Endometrium (tissue), 2 donors: ENCODE data around the gene TEX48.

Source experiments
- FAIRE-seq: peaks from 2 replicates; lab custom pipeline; 2012; peaks lifted over from hg19 to GRCh38; lab: Jason Lieb, UNC
- donor health status: control.
- donor health status: control.

Gene TEX48

GRCh38 chr9:114666851-114667250 lies 15.1 kb downstream of the TEX48 start:
- no peak for FAIRE-seq

- no peak for FAIRE-seq
Observed at GRCh38 chr9:114666401-114666800, 15.6 kb downstream of the TEX48 start.

GRCh38 chr9:114664181-114664580 lies 17.8 kb downstream of the TEX48 start:
- FAIRE-seq: no peak

GRCh38 chr9:114662081-114662989 lies 19.7 kb downstream of the TEX48 start:
- FAIRE-seq: no peak

GRCh38 chr9:114657705-114658104 lies 24.3 kb downstream of the TEX48 start, which contains the start of gene TEX53:
Gene TEX53 (minus strand): TSS chr9:114657805. CDS start chr9:114657774, 31 bp downstream.
- no peak for FAIRE-seq

GRCh38 chr9:114656301-114656700 lies 25.7 kb downstream of the TEX48 start:
- no peak for FAIRE-seq

- FAIRE-seq: no peak
Observed at GRCh38 chr9:114655689-114656088, 26.3 kb downstream of the TEX48 start.

GRCh38 chr9:114653556-114654159 lies 28.3 kb downstream of the TEX48 start:
- FAIRE-seq: peak; percentile 12

GRCh38 chr9:114652776-114653555 lies 29.0 kb downstream of the TEX48 start:
- no peak for FAIRE-seq

GRCh38 chr9:114643896-114644295 lies 38.1 kb downstream of the TEX48 start:
- no peak for FAIRE-seq

GRCh38 chr9:114643001-114643400 lies 39.0 kb downstream of the TEX48 start:
- no peak for FAIRE-seq

GRCh38 chr9:114641967-114642366 lies 40.0 kb downstream of the TEX48 start:
- FAIRE-seq: no peak

GRCh38 chr9:114638404-114638803 lies 43.6 kb downstream of the TEX48 start:
- FAIRE-seq: no peak

- no peak for FAIRE-seq
Observed at GRCh38 chr9:114634387-114634786, 47.6 kb downstream of the TEX48 start.

- no peak for FAIRE-seq
Observed at GRCh38 chr9:114633438-114634089, 48.4 kb downstream of the TEX48 start.

- FAIRE-seq: no peak
Observed at GRCh38 chr9:114631166-114631565, 50.8 kb downstream of the TEX48 start.

GRCh38 chr9:114629563-114630090 lies 52.4 kb downstream of the TEX48 start:
- no peak for FAIRE-seq

- FAIRE-seq: no peak
Observed at GRCh38 chr9:114627553-114627952, 54.4 kb downstream of the TEX48 start.

- no peak for FAIRE-seq
Observed at GRCh38 chr9:114626415-114627020, 55.5 kb downstream of the TEX48 start.

- FAIRE-seq: no peak
Observed at GRCh38 chr9:114624677-114625076, 57.3 kb downstream of the TEX48 start.

GRCh38 chr9:114621975-114622609 lies 59.9 kb downstream of the TEX48 start:
- no peak for FAIRE-seq
